ENCODE results near the gene GRM4.
A peak's percentile ranks its signal among the peaks of the same experiment; 100 is the strongest.

DNA sequence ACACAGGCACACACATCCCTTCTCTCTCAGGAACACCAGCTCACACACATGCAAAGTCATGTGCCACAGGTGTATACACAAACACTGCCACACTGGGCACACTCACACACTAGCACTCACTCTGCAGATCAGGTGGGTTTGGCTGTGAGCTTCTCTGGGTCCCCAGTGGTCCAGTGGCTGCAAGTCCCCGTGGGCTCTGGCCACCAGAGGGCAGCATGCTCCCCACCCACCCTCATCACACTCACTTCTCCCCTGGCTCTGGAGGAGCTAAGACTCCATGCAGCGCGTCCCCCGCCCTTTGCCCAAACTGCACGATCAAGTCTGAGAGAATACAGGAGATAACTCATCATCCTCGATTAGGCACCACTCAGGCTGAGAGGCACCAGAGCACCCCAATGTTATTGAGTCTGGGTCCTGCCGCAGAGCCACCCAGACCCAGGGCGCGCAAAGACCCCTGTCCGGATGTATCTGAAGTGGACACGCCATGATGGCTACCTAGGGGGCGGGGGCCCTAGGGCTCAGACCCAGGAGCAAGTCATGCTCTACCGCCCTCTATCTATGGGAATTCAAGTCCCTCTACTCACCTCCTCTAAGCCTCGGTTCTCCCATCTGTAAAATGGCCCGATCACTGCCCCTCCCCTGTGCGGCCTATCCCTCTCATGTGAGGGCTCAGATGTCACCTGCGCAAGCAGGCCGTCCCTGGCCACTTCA lies 90.5 kb downstream of the GRM4 start:
- TF ChIP-seq, protein P1, sequence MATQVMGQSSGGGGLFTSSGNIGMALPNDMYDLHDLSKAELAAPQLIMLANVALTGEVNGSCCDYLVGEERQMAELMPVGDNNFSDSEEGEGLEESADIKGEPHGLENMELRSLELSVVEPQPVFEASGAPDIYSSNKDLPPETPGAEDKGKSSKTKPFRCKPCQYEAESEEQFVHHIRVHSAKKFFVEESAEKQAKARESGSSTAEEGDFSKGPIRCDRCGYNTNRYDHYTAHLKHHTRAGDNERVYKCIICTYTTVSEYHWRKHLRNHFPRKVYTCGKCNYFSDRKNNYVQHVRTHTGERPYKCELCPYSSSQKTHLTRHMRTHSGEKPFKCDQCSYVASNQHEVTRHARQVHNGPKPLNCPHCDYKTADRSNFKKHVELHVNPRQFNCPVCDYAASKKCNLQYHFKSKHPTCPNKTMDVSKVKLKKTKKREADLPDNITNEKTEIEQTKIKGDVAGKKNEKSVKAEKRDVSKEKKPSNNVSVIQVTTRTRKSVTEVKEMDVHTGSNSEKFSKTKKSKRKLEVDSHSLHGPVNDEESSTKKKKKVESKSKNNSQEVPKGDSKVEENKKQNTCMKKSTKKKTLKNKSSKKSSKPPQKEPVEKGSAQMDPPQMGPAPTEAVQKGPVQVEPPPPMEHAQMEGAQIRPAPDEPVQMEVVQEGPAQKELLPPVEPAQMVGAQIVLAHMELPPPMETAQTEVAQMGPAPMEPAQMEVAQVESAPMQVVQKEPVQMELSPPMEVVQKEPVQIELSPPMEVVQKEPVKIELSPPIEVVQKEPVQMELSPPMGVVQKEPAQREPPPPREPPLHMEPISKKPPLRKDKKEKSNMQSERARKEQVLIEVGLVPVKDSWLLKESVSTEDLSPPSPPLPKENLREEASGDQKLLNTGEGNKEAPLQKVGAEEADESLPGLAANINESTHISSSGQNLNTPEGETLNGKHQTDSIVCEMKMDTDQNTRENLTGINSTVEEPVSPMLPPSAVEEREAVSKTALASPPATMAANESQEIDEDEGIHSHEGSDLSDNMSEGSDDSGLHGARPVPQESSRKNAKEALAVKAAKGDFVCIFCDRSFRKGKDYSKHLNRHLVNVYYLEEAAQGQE (IDR thresholded peaks at IDR 0.05; ENCODE audit: low read depth, low read length) = no peak
- TF ChIP-seq, protein P2, sequence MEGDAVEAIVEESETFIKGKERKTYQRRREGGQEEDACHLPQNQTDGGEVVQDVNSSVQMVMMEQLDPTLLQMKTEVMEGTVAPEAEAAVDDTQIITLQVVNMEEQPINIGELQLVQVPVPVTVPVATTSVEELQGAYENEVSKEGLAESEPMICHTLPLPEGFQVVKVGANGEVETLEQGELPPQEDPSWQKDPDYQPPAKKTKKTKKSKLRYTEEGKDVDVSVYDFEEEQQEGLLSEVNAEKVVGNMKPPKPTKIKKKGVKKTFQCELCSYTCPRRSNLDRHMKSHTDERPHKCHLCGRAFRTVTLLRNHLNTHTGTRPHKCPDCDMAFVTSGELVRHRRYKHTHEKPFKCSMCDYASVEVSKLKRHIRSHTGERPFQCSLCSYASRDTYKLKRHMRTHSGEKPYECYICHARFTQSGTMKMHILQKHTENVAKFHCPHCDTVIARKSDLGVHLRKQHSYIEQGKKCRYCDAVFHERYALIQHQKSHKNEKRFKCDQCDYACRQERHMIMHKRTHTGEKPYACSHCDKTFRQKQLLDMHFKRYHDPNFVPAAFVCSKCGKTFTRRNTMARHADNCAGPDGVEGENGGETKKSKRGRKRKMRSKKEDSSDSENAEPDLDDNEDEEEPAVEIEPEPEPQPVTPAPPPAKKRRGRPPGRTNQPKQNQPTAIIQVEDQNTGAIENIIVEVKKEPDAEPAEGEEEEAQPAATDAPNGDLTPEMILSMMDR (IDR thresholded peaks at IDR 0.05) = peak; percentile 84
- TF ChIP-seq GABPA (IDR thresholded peaks at IDR 0.05; ENCODE audit: low read depth) = no peak
- no peak for TF ChIP-seq POLR2AphosphoS5 (IDR thresholded peaks at IDR 0.05; ENCODE audit: low read depth, low read length)
- TF ChIP-seq, protein P3, sequence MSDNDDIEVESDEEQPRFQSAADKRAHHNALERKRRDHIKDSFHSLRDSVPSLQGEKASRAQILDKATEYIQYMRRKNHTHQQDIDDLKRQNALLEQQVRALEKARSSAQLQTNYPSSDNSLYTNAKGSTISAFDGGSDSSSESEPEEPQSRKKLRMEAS (IDR thresholded peaks at IDR 0.05; ENCODE audit: low read depth) = no peak
- TF ChIP-seq, protein P4, sequence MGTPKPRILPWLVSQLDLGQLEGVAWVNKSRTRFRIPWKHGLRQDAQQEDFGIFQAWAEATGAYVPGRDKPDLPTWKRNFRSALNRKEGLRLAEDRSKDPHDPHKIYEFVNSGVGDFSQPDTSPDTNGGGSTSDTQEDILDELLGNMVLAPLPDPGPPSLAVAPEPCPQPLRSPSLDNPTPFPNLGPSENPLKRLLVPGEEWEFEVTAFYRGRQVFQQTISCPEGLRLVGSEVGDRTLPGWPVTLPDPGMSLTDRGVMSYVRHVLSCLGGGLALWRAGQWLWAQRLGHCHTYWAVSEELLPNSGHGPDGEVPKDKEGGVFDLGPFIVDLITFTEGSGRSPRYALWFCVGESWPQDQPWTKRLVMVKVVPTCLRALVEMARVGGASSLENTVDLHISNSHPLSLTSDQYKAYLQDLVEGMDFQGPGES (IDR thresholded peaks at IDR 0.05; ENCODE audit: low read depth, low read length) = no peak
- TF ChIP-seq RFX5 (IDR thresholded peaks at IDR 0.05; ENCODE audit: low read length) = no peak
- no peak for TF ChIP-seq CHD2 (IDR thresholded peaks at IDR 0.05; ENCODE audit: low read length, partially characterized antibody)
- no peak for TF ChIP-seq EP300 (IDR thresholded peaks at IDR 0.05; ENCODE audit: borderline replicate concordance in 1 of 2, low read depth in 1 of 2, low read length in 1 of 2)

All from SK-N-SH (cell line).